DOHH2 (cell line): ENCODE results near the gene RRAS2.

Source experiments
- EZH2phosphoT487 ChIP-seq: fragments of 200-600 bp; sonication (generic); IDR thresholded peaks from 2 replicates; pipeline ENCODE4 v1.6.1; 2017; ENCODE audit warnings: borderline replicate concordance, mild to moderate bottlenecking, antibody characterized with exemption, low read length, moderate library complexity, mixed read lengths
- TF ChIP-seq, protein P1 (sequence below): fragments of 200-600 bp; sonication (generic); IDR thresholded peaks from one replicate; pipeline ENCODE4 v1.5.1; 2014; ENCODE audit warnings: antibody characterized with exemption, mild to moderate bottlenecking, low read depth, low read length; ENCODE audit not compliant: poor library complexity, severe bottlenecking

- TF ChIP-seq, protein P1, sequence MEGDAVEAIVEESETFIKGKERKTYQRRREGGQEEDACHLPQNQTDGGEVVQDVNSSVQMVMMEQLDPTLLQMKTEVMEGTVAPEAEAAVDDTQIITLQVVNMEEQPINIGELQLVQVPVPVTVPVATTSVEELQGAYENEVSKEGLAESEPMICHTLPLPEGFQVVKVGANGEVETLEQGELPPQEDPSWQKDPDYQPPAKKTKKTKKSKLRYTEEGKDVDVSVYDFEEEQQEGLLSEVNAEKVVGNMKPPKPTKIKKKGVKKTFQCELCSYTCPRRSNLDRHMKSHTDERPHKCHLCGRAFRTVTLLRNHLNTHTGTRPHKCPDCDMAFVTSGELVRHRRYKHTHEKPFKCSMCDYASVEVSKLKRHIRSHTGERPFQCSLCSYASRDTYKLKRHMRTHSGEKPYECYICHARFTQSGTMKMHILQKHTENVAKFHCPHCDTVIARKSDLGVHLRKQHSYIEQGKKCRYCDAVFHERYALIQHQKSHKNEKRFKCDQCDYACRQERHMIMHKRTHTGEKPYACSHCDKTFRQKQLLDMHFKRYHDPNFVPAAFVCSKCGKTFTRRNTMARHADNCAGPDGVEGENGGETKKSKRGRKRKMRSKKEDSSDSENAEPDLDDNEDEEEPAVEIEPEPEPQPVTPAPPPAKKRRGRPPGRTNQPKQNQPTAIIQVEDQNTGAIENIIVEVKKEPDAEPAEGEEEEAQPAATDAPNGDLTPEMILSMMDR, result no peak
- no peak for TF ChIP-seq EZH2phosphoT487
These were observed 24.1 kb downstream of the RRAS2 start for GRCh38 chr11:14334893-14335292.
